ENCODE results near the gene ANXA2R. TPM values are rescaled to one million over a fixed set of nuclear protein-coding genes. Genes with fewer than 3 reads are reported as not detected.

Gene ANXA2R
- total and polyA plus RNA-seq, 9 of the 15 experiments (the other 6 are each of a cell fraction or from before 2014, with no cell fraction given): 2.1 to 4.8 (median 3.4) TPM

- TF ChIP-seq POLR2G (IDR thresholded peaks at IDR 0.05; ENCODE audit: low read depth, low read length) (peak; percentile 62), NR0B1 (IDR thresholded peaks at IDR 0.05; ENCODE audit: partially characterized antibody) (no peak), ZNF518B (CRISPR knock-in tag; IDR thresholded peaks at IDR 0.05) (no peak), RBBP5 (IDR thresholded peaks at IDR 0.05; ENCODE audit: borderline replicate concordance, insufficient read depth, low read length, poor library complexity, severe bottlenecking) (peak; percentile 29), SRF (CRISPR knock-in tag; IDR thresholded peaks at IDR 0.05) (peak in 1 of 2 experiments; percentile 5; a peak in 1 of 4 replicates), ELF1 (tag; IDR thresholded peaks at IDR 0.05) (peak; percentile 82), ZNF280B (CRISPR knock-in tag; IDR thresholded peaks at IDR 0.05) (no peak), SP1 (CRISPR knock-in tag; IDR thresholded peaks at IDR 0.05) (peak; percentile 74), ZNF224 (CRISPR knock-in tag; IDR thresholded peaks at IDR 0.05) (no peak), TCF7 (IDR thresholded peaks at IDR 0.05; ENCODE audit: borderline replicate concordance) (0 out of 2 replicates have a peak, but pooled peaks have one; percentile 80)
Measured at GRCh38 chr5:43040287-43041098, at the start of gene ANXA2R (continued).

Data from K562 (cell line).